Fibroblast of skin of right quadriceps (primary cell): ENCODE results near the gene CREB3L1.

Source experiments
- DNase-seq: peaks from one replicate; pipeline ENCODE4 v3.0.0-alpha.2; 2013

Gene CREB3L1, protein sequence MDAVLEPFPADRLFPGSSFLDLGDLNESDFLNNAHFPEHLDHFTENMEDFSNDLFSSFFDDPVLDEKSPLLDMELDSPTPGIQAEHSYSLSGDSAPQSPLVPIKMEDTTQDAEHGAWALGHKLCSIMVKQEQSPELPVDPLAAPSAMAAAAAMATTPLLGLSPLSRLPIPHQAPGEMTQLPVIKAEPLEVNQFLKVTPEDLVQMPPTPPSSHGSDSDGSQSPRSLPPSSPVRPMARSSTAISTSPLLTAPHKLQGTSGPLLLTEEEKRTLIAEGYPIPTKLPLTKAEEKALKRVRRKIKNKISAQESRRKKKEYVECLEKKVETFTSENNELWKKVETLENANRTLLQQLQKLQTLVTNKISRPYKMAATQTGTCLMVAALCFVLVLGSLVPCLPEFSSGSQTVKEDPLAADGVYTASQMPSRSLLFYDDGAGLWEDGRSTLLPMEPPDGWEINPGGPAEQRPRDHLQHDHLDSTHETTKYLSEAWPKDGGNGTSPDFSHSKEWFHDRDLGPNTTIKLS

DNA sequence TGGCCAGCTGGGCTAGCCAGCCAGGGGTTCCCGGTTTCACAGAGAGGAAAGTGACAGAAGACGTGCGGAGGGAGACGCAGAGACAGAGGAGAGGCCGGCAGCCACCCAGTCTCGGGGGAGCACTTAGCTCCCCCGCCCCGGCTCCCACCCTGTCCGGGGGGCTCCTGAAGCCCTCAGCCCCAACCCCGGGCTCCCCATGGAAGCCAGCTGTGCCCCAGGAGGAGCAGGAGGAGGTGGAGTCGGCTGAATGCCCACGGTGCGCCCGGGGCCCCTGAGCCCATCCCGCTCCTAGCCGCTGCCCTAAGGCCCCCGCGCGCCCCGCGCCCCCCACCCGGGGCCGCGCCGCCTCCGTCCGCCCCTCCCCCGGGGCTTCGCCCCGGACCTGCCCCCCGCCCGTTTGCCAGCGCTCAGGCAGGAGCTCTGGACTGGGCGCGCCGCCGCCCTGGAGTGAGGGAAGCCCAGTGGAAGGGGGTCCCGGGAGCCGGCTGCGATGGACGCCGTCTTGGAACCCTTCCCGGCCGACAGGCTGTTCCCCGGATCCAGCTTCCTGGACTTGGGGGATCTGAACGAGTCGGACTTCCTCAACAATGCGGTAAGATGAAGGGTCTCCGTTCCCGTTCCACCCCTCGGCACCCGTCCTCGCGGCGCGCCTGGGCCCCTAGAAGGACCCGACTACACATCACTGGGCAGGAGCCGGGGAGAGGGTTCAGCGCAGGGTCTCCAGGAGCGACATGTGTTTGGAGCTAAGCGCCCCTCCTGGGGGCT lies at the start of gene CREB3L1:
Gene CREB3L1 (plus strand): TSS at position 41 of the 765 bp plus-strand sequence. CDS start 450 bp downstream, at position 491.
- DNase-seq: no peak

DNA sequence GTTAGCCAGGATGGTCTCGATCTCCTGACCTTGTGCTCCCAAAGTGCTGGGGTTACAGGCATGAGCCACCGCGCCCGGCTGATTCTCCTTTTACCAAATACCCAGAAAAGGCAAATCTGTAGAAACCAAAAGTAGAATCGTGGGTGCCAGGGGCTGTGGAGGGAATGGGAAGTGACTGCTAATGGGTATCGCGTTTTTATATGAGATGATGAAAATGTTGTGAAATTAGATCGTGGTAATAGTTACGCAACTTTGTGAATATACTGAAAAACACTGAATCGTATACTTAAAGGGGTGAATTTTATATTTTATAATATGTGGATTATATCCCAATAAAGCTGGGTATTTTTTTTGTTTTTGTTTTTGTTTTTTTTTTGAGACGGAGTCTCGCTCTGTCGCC lies 48.2 kb upstream of the CREB3L1 start:
- no peak for DNase-seq

DNA sequence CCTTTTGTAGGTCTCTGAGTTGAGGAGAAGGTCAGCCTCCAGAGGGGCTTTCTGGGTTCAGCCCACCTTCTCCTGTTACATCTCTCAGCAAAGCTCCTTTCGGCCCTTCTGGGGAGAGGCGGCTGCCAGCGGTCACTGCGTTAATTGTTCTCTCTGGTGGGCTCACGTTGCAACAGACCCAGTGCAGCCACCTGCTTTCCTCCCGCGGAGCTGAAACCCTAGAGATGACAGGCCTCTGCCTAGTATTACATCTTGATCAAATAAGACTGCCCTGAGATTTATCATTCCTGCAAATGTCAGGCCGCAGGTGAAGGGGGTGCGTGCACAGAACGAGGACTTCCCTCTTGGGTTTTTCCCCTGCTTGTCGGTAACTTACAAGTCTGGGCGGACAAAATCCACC lies 43.2 kb upstream of the CREB3L1 start:
- DNase-seq: no peak

DNA sequence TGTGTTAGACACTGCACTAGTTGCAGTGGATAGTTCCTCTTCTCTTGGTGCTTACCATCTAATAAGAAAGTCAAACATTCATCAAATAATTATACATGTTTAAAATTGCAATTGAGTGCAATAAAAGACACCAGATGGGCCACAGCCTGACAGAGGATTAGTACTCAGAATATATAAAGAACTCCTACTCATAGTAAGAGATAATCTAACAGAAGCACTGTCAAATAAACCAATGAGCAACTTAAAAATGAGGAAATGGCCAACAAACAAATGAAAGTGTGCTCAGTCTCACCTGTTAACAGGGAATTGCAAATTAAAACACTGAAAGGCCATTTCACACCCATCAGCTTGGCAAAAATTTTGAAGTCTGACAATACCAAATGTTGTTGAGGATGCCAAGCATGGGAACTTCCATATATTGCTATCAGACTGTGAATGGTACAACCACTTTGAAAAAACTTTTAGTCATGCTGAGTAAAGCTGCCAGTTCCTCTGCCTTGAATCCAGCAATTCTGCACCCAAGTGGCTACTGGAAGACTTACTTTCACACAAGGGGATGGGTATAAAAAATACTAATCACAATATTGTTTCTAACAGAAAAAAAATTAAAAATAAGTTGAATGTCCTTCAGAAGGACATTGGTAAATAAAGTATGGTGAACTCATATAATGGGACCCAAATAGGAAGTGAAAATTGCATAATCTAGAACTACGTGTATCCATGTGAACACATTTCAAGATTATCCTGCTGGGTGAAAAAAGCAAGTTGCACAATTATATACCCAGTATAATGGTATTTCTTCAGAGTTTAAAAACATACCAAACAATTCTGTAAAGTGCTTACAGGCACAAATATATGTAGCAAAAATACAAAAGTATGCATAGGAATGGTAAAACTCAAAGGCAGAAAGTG lies 41.4 kb upstream of the CREB3L1 start:
- no peak for DNase-seq

DNA sequence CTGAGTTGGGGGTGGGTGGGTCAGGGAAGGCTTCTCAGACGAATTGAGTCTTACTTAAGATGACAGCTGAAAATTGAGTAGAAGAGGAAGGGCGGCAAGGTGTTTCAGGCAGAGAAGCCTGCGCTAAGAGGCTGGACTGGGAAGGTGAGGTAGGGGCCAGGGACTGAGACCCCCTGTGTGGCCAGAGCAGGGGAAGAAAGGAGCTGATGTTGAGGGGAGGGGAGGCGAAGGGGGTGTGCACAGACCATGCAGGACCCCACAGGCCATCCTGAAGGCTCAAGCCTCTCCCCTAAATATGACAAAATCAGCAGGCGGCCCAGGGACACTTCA lies 40.6 kb upstream of the CREB3L1 start:
- DNase-seq: no peak

DNA sequence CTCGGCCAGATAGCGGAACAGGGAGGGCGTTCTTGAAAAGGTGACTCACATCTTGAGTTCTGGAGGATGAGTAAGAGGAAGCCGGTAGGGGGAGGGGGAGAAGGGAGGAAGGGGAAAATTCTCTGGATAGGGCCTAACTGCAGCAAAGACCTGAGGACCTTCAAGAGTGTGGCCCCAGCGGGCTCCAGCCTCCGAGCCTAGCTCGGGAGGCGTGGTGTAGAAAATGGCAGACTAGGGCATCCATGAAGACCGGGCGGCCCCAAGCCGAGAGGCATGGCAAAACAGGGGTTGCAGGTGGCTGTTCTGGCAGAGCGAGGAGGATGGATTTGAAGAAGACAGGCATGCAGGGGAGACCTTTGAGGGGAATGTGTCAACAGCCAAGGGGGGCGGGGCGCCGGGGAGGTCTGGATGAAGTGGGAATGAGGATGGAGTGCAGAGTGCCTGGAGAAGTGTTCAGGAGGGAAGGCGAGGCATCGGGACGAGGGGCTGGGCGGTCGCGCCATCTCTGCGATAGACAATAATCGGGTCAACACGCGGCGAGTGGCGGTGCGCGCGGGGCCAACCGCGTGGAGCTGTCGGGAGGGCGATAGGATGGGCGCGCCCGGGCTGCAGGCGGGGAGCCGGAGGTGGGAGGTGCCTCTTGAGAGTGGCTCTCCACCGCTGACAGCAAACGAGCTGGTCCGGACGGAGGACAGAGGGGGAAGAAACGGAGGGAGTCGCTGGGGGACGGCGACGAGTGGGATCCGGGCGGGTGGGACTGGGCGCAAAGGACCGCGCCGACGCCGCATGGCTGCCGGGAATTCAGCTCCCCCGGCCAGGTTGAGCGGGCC lies 40.0 kb upstream of the CREB3L1 start:
- peak; percentile 95 for DNase-seq

DNA sequence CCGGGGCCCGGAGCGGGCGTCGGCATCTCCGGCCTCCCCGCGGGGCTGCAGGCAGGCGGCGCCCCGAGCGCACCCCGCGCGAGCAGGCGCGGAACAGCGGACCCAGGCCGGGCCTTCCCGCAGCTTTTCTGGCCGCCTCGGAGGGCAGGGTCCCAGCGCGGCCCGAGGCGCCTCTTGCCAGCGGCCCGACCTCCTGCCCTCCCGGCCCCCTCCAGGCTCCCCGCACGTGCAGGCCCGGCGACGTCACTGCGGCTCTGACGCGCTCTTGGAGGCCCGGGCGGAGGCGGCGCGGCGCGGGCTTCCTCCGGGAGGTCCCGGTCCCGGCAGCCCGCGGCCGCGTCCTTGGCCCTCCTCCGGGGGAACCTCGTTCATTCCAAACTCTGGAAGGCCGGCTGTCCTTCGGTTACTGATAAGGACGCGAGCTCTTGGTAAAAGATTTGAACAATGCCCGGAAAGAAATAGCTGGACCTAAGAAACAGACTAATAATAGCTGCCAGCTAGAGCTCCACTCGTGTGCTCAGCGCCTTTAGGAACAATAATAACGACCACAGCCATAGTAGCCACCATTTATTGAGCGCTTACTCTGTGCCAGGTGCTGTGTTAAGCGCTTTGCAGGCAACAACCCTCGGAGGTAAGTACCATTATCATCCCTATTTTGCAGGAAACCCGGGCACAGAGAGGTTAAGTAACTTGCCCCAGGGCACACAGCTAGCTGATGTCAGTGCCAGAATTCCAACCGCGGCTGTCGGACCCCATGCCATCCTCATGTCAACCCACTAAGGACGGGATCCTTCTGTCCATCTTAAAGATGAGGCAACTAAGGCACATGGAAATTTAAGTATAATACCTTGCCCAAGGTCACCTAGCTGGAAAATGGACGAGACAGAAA lies 39.1 kb upstream of the CREB3L1 start:
- DNase-seq: peak; percentile 65

DNA sequence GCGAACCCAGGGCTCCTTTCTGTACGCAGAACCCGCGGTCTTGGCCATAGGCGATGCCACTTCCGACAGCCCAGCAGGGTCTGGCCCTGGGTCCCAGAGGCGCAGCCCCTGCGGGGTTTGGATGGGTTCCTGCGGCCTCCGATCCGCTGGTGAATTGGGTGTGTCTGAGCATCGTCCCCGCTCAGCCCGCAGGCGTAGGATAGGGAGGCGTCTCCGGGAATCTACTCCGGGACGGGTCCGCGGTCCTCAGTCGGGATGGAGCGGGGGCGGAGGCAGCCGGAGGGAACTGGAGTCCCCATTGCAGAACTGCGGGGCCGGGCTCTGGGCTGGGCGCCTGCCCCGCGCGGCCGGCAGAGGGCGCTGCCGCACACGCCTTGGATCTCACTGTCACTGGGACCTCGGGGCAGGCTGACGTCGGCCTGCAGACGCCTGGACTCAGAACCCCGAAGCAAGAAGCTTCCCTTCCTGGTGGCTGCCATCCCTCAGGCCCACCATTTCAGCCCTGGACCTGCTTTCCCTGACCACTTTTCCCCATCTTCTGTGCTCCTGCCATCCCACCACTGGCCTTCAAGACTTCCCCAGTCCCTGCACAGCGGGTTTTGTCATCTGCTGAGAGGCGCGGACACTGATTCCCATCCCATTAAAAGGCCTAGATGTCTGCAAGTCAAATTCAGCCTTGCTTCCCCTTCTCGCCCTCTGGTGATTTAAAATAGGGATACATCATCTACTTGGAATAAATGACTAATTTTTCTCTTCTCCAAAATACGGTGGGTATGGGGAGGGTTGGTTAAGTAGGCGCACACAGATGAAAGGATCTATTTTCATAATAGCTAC lies 38.3 kb upstream of the CREB3L1 start:
- peak; percentile 89 for DNase-seq

DNA sequence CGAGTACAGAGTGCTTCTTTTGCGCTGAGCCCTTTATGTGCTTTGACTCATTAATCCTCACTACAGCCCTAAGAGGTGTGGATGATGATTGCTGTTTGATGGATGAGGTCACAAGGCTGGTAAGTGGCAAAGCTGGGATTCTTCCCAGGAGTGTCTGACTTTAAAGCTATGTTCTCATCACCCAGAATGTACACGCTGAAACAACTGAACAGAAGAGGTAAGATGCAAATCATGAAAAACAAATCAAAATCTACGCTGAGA lies 37.7 kb upstream of the CREB3L1 start:
- DNase-seq: peak; percentile 70

DNA sequence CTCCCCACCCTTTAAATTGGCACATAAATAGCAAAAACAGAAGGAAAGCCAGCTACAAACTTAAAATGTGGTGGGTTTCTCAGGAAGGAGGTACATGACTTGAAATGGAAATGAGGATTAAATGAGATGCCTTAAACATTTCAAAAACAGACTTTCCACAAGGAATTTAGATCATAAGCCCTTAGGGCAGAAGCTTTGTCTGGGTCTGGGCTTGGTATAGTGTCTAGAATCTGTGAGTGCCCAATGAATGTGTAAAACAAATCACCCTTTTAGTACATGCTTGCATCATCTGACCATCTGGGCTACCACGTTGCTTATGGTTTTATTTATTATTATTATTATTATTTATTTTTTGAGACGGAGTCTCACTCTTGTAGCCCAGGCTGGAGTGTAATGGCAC lies 37.1 kb upstream of the CREB3L1 start:
- DNase-seq: no peak

DNA sequence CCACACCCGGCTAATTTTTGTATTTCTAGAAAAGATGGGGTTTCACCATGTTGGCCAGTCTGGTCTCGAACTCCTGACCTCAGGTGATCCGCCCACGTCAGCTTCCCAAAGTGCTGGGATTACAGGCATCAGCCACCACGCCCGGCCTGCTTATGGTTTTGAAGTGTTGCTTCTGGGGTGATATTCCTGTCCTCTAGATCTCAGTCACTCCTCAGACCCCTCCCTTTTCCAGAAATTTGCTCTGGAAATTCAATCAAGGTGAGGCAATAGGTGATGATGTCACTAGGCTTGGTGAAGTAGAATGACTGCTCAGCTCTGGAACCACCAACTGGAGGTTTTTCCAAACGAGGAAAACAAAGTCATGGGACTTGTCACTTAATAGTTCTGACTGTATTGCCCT lies 36.6 kb upstream of the CREB3L1 start:
- no peak for DNase-seq

DNA sequence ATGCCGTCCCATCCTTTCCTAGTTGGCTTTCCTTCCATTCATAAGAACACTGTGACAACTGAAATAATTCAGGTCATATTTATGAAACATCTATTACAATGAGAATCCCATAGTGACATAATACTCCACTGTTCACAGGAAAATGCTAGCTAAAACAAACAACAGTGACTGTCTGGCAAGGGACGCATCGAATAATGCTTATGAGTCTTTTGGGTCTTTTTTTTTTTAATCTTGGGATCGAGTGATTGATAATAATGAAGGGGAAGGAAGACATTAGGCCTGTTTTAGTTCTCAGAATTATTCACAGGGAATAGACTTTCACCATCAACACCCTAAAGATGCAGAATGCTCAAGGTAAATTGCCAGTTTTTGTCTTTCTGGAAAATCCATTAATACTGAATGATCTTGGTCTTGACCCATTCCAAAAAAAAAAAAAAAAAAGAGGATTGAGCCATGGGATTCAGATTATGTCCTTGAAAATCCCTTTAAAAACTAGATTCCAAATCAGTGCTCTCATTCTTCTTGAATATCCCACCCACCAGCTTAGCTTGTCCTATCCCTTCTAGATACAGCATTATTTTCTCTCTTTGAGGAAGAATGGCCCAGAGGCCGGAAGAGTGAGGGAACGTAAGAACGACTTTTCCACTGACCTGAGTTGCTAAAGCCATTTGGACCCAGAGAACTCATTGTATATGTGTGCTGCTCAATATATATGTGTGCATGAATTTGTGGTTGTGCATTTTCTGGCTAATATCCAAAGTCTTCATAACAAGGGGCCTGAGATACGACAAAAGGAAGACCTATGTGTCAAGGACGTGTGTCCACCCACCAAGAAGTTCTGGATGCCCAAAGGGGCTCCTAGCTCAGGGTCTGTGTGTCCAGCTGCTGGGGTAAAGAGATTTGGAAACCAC lies 35.2 kb upstream of the CREB3L1 start:
- no peak for DNase-seq

DNA sequence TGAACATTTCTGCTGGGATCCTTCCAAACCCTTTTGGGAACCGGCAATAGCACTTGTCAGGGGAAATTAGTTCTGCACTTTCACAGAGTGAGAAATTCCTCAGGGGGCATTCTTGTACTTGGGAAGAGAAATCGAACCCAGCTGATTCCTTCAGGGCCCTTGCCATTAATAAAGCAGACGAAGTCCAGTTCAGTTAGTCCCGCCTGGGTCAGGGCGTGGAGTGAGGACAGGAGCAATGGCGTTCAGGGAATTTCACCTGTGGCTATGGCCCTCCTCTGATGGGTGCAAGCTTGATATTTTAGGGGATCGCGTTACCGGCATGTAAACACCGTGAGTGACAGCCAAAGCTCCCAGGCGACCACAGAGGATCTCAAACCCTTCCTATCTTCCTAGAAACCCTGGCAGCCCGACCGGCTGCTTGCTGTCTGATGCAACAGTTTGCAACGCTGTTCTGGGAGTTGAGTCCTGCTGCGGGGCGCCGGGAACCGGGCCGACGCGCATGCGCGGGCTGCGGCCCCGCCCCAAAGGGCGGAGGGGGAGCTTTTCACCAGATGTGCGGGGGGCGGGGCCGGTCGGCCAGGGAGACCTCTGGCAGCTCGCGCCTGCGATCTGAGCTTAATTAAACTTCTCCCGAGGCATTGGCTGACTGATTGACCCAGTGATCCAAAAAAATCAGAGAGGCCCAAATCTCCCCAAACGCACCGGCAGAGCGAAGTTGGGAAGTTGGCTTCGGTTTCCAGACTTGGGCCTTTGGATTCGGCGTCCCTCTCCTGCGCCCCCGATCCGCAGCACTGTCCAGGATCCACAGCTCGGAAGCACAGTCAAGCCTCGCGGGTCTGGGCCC lies 34.3 kb upstream of the CREB3L1 start:
- DNase-seq: peak; percentile 99

DNA sequence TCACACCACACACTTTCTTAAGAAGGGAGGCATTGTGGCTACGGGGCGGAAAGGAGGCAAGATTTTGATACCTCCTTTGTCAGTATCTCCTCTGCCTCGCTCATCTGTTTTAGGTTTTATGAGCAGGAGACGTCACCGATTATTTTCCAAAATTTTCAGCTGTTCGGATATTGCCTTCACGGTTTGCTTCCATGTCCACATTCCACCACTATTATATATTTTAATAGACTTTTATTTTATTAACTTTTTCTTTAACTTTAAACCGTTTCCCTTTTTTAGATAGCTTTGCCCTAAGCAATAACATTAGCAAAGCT lies 33.7 kb upstream of the CREB3L1 start:
- DNase-seq: no peak

DNA sequence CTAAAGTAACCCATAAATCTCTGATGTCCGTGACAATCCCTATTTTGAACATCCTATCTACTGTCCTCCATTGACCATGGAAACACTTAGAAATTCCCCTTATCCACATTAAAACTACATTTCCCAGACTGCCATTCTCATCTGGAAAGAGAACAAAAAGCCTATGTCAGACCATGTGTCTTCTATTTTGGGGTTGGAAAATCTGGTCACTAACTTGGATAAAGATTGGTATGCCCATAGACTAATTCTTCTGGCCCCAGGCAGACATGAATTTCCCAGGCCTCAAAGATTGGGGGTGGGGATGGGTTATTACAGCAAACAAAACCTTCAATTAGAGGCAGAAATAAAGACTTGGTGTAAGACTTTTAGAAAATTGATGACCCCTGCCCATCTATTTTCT lies 30.9 kb upstream of the CREB3L1 start:
- peak; percentile 69 for DNase-seq

DNA sequence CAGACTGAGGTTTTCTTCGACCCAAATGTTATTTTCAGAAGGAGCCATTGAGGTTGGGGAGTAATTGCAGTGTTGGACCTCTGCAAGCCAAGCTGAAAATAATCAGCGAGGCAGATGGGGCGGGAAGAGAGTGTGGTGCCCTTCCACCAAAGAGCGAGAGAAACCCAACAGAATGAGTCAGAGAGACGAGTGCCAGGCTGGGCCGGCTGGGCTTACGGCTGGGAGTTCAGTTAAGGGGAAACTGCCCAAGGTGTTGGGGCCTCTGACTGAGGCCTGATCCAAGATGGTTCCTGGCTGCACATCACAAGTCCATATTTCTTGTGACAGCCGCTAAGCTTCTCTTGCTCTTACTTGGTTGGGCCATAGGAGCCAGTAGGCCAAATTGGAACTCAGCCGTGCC lies 30.4 kb upstream of the CREB3L1 start:
- no peak for DNase-seq

DNA sequence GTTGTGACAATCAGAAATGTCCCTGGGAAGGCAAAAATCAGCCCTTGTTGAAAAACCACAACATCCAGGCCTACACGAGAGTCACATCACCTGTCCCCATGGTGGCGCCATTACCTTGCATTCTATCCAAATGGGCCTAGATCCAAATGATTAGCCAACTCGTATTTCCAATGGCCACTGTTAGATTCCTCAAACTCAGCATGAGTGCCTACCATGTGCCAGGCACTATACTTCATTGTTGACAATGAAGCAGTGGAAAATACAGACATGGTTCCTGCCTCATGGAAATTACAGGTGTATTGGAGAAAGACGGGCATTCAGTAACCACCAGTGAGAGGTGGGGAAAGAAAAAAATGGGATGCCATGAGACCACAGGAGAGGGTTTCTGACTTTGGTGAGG lies 29.8 kb upstream of the CREB3L1 start:
- peak; percentile 55 for DNase-seq

DNA sequence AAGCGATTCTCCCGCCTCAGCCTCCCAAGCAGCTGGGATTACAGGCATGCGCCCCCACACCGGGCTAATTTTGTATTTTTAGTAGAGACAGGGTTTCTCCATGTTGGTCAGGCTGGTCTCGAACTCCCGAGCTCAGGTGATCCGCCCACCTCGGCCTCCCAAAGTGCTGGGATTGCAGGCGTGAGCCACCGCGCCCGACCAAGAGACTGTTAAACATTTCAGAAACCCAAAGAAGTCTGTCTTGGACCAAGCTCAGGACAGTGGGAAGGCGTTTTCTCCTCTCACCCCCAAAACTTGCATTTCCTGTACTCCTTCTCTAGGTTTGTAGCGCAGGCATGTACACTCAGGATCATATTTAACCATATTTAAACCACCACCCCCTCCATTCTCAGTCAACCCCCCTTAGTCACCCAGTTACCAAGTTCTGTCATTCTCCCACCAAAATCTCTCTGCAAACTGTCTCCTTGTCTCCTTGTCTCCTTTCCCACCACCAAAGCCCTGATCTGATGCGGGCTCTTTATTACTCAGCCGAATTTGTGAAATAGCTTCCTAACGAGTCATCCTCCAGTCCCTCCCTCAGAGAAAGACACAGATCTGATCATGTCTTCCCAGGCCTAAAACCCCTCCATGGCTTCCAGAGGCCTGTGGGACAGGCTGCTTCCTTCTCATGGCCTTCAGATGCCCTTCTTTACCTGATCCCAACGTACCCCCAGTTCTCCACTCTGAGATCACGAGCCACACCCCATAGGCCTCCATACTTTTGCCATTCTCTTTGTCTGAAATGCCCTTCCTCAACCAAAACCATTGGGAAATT lies 29.0 kb upstream of the CREB3L1 start:
- peak; percentile 99 for DNase-seq
